Astrocyte of the hippocampus (primary cell): ENCODE results near the gene DSG1.
"Not testable (repeated sequence)": the region's sequence is repeated elsewhere in the genome, so short reads cannot be mapped to it uniquely, and the experiment has no call there.

Source experiments
- DNase-seq: peaks from one replicate; pipeline ENCODE4 v3.0.0; 2011; ENCODE audit warnings: low read depth, low spot score

DSG1 gene

DNA sequence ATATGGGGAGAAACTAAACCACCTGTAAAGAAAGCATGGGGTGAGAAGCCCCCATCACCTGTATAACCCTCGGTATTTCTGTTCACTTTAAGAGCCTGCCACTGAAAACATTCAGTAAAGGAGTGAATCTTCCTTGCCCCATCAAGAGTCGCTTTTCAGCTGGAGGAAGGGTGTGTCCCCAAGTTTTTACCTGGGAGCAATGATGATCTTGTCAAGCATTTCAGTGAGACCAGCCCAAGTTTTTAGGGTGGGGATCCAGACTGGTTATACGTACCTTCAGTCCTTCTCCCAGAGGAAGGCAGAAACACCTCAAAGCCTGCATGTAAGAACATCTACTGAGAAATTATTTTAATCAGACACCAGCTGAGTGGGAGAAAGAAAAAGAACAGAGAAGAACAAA is at the start of gene DSG1:
DSG1 (plus strand) TSS at position 301 of the 400 bp plus-strand sequence. CDS start 141 bp downstream, outside the sequence.
- DNase-seq: no peak

DNA sequence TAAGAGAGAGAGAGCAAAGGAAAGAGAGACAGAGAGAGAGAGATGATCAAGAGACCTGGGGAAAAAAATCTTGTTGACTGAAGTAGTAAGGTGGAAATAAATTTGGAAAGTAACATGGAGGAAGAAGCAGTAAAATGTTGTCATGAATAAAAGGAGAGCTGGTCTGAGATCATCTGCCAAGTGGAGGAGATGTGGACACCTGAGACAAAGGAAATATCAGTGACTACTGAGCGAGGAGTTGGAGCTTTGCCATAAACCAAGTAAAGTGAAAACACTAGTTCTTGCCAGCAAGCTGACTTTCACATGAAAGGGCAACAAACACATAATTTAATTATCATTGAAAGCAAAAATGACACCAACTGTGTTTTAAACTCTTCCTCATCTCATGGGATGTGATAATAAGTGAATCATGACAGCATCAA is 49.0 kb upstream of the DSG1 start:
- DNase-seq: peak; percentile 41

DNA sequence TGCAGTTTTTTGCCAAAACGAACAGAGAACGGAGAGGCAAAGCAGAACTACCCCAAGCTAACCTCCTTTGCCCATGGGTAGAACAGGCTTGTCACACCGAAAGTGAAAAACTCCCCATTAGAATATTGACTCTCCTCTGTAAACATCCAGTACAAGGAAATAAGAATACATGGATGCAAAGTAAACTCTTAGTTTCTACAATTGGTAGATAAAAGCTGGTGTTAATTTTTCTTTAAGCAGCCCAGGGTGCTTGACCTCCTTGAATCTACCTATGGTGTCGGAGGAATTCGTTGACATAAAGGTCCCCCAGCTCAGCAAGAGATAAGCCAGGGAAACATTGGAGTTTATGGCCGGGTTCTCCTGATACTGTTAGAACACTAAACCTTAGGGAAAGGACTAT is 48.4 kb upstream of the DSG1 start:
- DNase-seq: no peak

DNA sequence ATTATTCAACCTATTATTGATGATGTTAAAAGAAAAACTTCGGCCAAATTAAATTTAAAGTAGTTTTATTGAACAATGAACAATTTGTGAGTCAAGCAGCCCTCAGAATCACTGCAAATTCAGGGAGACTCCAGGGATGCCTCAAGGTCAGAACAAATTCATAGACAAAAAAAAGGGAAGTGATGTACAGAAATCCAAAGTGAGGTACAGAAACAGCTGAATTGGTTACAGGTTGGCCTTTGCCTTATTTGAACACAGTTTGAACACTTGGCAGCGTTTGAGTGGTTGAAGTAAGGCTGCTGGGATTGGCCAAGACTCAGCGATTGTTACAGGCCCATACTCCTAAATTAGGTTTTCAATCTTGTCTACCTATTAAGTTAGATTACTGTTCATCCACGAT is 47.4 kb upstream of the DSG1 start:
- no peak for DNase-seq

DNA sequence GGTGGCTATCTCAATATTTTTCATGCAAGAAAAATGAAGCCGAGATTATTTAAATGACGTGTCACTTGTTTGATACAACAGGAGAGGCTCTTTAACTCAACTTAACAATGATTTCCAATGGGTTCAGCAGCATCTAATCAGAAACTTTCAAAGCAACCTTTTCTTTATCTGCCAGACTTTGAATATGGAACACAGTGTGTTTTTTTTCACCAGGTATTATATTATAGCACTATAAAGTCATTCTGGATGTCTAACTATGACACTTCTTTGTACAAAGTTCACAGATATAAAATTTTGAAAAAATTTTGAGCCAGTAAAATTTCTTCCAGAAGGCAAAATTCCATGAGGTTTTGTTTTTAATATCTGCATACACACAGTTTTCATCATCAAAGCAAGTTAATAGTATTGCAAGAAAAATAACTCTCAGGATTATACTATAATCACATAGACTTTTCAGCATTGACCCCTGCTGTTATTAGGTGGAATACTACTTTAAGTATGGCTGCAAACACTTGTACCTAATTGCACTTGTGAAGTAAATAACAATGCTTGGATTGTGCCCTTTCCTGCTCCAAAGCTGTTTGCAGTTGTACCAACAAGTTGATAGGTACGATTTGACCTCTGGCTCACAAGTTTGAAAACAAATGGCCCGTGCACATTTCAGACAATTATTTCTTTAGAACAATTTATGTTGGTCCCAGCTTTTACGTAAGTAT is 44.0 kb upstream of the DSG1 start:
- no peak for DNase-seq

DNA sequence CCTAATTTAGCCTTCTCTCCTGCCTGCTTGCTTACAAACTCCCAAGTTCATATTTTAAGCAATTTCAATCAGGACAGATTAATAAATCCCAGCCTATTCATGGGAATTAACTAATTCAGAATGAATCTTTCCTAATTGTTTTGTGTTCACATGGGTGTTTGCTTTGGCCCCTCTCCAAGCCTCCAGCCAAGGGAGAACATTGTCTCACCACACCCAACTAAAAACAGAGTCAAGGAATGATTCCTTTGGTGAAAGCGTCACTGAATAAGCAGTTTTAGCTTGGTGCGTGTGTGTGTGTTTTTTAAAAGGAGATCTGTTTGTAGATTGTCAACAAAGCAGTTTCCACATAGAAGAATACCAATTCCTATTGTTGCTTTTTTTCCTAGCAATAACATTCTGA is 43.0 kb upstream of the DSG1 start:
- DNase-seq: peak; percentile 79

DNA sequence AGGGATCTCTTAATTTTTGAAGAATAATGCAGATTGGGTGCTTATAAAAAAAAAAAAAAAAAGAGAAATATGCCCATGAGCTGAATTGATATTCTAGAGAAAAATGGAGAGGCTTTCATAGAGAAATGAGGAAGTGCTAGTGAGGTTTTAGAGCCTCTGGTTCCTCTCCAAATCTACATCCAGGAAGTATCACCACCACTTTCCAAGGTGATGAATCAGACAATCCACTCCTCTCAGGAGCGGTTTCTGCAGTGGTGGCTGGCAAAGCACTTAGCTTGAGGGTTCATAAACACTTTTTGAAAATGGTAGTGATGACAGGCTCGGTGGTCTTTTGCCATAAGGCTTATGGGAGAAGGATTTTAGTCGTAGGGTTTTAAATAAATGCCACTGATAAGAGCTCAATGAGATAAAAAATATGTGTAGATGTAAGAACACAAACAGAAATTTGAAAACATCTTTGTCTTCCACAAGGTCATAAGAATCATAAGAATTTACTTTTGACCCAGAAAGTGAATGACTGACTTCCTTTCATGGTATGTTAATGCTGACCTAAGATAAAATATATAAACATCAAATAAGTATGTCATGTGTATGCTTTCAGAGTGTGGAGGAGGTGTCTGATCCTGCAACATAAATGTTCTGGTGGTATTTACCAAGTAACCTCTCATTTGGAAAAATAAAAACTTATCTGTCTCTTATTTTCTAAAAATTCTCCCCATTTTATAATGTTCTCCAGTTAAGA is 42.1 kb upstream of the DSG1 start:
- DNase-seq: peak; percentile 32

DNA sequence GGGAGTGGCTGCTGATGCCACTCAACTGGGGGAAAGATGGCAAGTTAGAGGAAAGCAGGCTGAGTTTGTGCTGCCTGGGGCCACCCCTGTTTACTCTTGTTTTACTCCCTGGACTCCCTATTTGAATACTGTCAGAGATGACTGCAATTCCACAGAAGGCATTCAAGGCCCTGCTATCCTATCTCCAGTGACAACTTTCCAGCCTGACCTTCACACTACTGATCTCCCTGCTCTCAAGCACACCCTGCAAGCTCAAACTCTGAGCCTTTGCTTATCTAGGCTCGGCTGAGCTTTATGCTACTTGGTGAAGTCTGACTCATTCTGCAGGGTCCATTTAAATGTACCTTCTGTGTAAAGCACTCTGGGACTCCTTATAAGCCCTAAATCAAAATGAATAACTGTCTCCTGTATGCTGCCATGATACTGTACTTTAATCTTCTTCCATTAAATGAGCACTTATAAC is 39.3 kb upstream of the DSG1 start:
- DNase-seq: peak; percentile 16

DNA sequence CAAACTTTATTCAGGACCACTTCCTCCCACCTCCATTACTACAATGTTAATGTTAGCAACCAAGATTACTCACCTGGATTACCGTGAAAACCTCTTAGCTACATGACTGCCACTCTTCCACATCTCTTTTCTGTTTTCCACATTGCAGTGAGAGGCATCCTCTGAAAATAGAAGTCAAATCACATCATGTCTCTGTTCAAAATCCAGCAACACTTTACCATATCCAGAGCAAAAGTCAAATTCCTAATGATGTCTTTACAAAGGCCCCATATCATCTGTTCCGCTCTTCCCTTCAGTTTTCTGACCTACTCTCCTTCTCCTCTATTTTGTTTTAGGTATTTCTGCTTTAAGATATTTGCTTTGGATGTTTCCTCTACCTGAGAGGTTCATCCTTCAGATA is 37.5 kb upstream of the DSG1 start:
- no peak for DNase-seq

DNA sequence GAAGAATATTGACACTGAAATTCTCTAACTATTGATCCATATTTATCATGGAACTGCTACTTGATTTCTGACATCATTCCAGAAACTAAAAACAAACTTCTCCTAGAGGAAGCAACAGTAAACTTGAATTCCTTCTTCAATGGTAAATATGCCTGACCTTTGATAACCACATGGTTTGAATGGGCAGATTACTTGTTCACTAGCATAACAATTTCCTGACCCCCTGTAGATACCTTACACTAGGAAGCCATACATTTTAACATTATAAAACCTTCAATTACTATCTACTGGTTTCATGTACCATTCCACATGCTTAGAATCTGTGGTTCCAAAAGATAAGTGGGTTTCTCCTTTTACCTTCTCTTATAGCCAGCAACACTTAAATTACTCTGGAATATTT is 36.5 kb upstream of the DSG1 start:
- no peak for DNase-seq

DNA sequence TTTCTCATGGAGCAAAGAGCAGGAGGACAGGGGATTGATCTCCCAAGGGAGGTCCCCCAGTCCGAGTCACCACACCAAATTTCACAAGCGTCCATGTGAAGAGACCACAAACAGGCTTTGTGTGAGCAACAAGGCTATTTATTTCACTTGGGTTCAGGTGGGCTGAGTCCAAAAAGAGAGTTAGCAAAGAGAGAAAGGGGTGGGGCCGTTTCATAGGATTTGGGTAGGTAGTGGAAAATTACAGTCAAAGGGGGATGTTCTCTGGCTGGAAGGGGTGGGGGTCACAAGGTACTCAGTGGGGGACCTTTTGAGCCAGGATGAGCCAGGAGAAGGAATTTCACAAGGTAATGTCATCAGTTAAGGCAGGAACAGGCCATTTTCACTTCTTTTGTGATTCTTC is 28.5 kb upstream of the DSG1 start:
- not testable (repeated sequence) for DNase-seq

DNA sequence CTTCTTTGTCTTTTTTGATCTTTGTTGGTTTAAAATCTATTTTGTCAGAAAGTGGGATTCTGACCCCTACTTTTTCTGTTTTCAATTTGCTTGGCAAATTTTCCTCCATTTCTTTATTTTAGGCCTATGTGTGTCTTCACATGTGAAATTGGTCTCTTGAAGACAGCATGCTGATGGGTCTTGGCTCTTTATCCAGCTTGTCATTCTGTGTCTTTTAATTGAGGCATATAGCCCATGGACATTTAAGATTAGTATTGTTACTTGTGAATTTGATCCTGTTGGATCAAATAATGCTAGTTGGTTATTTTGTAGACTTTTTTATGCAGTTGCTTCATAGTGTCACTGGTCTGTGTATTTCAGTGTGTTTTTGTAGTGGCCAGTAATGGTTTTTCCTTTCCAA is 26.3 kb upstream of the DSG1 start:
- no peak for DNase-seq

DNA sequence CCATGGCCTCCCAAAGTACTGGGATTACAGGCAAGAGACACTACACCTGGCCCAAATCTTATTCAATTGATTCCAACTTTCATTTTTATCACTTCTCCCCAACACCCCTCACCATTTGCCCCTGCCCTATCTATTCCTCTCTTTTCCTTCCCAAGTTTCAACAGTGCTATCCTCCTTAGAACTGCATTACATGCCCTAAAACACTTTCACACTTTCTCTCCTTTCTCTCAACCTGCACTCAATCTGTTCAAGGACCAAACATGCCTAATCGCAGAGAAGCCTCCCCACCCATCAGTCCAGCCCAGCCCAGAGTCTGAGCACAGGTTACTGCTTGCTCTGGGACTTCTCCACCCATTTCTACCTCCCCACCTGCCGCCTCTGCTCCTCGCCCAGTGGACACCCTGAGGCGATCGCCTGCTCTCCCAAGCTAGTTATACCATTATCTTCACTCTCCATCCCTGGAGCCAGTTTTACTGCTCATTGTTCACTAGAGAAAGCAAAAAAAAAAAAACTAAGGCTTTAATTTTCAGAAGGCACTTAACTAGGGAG is 23.7 kb upstream of the DSG1 start:
- DNase-seq: no peak

DNA sequence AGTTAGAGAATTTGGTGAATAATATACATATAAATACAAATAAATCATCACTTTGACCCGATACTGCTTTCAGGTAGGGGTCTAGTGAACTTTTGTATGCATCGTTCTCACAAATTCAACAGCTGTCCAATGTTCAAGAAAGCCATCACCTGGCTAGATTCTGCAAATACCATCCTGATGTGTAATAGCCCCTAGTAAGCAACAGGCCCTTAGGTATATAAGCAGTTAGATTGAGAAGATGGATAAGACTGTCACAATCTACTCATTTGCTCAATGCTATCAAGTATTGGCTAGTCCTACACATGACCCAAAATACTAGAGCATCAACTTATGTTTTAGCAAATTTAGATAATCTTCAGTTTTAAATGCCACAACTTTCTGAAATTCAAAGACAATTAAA is 20.7 kb upstream of the DSG1 start:
- no peak for DNase-seq

DNA sequence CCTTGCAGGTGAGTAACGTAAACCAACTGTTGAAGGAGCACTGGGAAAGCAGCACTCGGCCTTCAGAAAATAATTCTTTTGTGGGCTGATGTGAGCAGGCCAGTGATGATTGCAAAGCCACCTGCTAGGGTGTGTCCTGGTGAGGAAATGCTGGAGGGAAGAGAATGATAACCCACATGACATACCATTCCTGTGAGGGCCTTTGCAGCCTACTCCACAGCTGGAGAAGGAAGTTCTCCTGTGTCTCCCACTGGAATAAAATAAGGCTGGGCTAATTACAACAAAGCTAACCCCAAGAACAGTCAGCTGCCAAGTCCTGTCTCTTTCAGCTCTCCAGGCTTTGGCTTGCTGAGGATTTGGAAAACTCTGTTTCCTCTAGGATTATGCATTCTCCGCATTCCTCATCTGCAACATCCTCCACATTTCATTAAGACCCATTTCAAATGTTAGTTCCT is 16.7 kb upstream of the DSG1 start:
- peak; percentile 65 for DNase-seq

DNA sequence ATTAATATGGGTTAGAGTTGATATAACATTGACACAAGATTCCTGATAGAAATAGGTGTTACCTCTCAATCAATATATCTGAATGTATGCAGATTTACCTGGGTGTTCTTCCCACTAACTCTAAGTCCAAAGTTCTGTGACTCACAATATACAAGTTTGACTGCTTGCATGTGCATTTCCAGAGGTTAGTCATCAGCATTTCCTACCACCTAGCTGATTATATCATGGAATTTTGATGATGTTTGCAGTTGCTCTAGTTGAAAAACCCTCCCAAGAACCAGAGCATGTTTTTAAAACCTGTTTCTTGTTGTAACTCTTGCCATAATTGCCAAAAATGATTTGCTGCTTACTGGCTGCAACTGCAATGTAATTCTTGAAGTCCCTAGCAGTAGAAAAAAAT is 15.0 kb upstream of the DSG1 start:
- peak; percentile 41 for DNase-seq

DNA sequence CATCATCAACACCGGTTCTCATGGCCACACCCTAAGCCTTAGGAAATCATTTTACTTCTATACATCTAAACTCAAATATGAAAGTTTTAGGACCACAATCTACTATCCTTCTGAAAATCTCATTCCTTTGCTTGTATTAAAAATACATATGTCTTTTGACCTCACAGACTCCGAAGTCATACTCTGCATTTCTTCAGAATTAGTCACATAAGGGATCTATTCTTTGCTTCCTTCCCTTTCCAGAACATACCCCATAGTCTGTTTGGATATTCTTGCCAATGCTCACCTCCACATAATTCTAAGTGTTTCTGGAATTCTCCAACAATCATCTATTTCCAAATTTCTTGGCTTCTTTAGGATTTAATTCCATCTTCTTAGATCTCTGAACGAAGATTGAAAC is 14.2 kb upstream of the DSG1 start:
- no peak for DNase-seq

DNA sequence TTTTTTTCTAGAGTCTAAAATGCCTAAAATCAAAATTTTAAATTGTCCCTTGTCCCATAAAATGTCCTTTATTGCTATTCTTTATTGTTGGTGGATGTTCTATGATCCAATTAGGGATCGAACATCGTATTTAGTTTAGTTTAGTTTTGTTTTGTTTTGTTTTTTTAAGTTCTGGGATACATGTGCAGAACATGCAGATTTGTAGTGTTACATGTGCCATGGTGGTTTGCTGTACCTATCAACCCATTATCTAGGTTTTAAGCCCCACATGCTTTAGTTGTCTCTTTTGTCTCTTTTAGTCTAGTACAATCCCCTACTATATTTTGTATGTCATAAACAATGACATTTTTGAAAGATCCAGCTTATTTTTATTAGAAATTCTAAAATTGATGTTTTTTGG is 8.8 kb upstream of the DSG1 start:
- DNase-seq: no peak

DNA sequence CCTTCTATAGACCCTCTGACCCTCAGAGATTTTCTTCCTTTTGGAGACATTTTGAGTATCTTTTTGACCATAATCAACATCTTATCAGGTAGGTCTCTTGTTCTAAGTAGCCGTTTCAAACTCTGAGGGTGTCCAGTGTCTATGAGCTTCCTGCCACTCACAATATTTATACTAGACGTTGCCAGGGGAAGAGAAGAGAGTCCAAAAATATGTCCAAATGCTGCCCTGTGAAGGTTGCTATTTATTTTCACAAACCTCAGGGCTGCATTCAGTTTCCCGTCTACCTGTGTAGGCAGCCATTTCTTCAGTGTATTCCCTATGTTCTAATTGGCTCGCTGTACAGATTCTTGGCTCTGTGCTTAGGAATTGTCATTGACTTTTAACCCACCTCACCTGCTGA is 986 bp upstream of the DSG1 start:
- no peak for DNase-seq

DNA sequence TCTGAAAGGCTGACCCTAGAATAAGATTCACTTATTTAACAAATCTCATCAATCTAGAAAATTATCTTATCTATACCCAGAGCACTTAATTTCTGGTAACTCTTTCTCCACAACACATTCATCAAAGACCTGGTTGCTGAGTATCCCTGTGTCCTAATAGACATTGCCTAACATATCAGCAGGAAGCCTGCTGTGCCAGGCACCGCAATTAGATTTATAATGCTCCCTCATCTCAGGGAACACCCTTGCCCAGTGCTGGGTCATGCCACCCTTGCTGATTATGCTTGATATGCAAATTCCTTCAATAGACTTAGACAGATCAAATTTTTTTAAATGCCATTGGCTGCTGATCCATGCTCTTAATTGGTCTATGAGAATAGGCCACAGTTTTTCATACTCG is 3.8 kb downstream of the DSG1 start:
- DNase-seq: no peak

DNA sequence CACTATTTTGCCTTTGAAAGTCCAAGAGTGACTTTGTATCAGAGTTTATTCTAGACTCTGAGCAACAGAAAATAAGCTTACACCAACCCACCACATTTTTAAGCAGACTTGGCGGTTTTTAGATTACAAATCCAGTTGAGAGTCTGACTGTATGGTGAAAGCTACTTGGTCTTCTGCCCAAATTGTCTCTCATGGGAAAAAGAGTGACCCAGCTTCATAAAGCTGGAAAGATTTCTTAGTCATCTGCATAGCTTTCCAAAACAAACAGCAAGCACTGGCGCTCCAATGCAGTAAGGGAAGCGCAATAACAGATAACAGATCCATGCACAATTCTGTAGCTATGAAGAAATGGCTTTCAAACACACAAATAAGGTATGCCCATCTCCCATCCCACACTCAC is 7.1 kb downstream of the DSG1 start:
- peak; percentile 93 for DNase-seq

DNA sequence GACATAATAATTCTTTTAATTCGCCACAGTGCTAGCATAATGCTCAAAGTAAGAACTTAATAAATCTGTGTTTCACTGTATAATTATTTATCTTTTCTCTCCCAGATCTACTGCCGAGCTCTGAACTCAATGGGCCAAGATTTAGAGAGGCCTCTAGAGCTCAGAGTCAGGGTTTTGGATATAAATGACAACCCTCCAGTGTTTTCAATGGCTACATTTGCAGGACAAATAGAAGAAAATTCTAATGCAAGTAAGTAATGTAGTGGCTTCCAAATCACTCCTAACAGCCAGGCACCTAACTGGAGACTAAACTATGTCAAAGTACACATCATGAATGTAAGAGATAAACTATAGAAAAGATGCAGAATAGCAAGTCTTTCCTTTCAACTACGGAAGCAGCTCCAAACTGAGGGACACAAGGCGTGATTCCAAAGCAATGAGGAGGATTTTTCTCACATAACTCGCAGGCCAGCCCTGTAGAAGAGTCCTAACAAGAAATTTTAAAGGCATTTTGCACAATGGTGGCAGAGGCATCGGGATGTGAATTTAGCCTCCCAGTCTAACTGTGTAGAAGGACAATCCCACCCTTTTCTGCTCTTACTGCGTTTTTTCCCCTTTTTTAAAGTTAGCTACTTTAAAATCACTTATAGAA is 12.0 kb downstream of the DSG1 start:
- no peak for DNase-seq
